Ectodermal cell (in vitro differentiated cells): ENCODE data around the gene DPYD.

Source experiments
- H3K27ac ChIP-seq: 2 replicates; pipeline ENCODE4 v1.7.0; 2013; ENCODE audit warnings: mild to moderate bottlenecking, low read depth, low read length; ENCODE audit not compliant: insufficient read depth, poor library complexity, severe bottlenecking
- H3K27me3 ChIP-seq: 2 replicates; pipeline ENCODE4 v1.7.0; 2013; ENCODE audit warnings: mild to moderate bottlenecking, low read length; ENCODE audit not compliant: insufficient read depth, control insufficient read depth, poor library complexity, severe bottlenecking
- H3K36me3 ChIP-seq: one replicate; pipeline ENCODE4 v1.7.0; 2013; ENCODE audit warnings: low read length; ENCODE audit not compliant: control insufficient read depth, insufficient read depth
- H3K4me1 ChIP-seq: one replicate; pipeline ENCODE4 v1.7.0; 2013; ENCODE audit warnings: low read length; ENCODE audit not compliant: control insufficient read depth, insufficient read depth
- H3K4me3 ChIP-seq: 2 replicates; pipeline ENCODE4 v1.7.0; 2013; ENCODE audit warnings: low read depth, low read length, control low read depth; ENCODE audit not compliant: insufficient read depth
- H3K9me3 ChIP-seq: 2 replicates; pipeline ENCODE4 v1.7.0; 2013; ENCODE audit warnings: mild to moderate bottlenecking, low read length, moderate library complexity; ENCODE audit not compliant: control insufficient read depth
- WGBS, 2 experiments: methylation state at CpG; one replicate each; pipeline ENCODE4 v1.1.7; 2013; ENCODE audit warnings: missing lambda C conversion rate in 2 of 2; 5-methylcytosine and 5-hydroxymethylcytosine counted together

The DPYD gene

DNA sequence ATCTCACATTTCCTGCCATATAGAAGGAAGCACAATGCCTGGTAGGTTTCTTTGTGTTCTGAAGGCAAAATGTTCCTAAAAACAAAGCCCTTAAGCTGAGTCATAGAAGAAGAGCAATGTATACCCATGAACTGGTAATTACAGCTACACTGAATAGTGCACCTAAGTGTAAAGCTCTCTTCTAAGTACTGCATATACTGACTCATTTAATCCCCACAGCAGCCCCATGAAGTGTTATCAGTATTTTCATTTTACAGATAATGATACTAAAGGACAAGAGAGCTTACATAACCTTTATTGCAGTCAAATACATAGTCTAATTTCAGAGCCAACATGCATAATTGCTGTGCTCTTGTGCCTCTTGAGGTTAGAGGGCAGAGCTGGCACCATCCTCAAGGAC lies 239.9 kb downstream of the DPYD start:
- no peaks in the 10 kb centered on the region for H3K36me3 ChIP-seq
- no peak overlapping the region for H3K4me3 ChIP-seq
- H3K27me3 ChIP-seq: no peaks in the 10 kb centered on the region
- H3K27ac ChIP-seq: no peak overlapping the region
- no peaks in the 10 kb centered on the region for H3K4me1 ChIP-seq
- H3K9me3 ChIP-seq: no peaks in the 10 kb centered on the region

DNA sequence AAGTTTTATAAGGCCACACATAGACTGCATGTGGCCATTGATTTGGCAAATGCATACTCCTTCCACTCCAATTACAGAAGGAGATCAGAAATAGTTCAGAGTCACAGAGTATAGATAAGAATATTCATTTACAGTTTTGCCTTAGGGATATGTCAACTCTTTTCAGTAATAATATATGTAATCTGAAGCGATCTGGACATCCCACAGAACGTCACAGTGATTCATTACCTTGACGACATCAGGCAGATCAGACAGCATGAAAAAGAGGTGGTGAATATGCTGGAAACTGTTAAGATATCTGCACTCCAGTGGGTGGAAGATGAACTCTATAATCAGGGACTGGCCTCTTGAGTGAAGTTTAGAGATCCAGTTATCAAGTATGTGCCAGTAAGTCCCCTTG lies 240.4 kb downstream of the DPYD start:
- Histone ChIP-seq H3K4me1 (no peaks in the 10 kb centered on the region), H3K9me3 (no peaks in the 10 kb centered on the region), H3K27ac (no peak overlapping the region), H3K27me3 (no peaks in the 10 kb centered on the region), H3K36me3 (no peaks in the 10 kb centered on the region), H3K4me3 (no peak overlapping the region)
- 95 to 98% methylated on average over 3 of the region's 3 CpGs for WGBS, 2 experiments

DNA sequence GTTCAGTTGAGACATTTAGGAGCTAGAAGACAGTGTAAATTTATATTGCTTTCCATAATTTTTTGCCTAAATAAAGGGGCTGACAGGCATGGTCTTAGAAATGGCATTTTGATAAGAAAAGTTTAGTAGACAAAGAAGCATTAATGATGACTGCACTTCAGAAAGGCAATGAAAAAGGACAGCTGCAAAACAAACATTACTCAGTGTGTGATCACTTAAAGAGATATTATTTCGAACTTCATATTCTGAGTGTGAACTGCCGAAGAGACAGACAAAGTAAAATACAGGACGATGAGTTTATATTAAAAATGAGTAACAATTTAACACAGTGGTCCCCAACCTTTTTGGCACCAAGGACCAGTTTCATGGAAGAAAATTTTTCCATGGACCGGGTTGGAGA lies 243.1 kb downstream of the DPYD start:
- Histone ChIP-seq H3K36me3 (no peaks in the 10 kb centered on the region), H3K4me1 (no peaks in the 10 kb centered on the region), H3K4me3 (no peak overlapping the region), H3K27me3 (no peaks in the 10 kb centered on the region), H3K27ac (no peak overlapping the region), H3K9me3 (no peaks in the 10 kb centered on the region)
- 96 to 100% methylated on average over 4 of the region's 4 CpGs for WGBS, 2 experiments

DNA sequence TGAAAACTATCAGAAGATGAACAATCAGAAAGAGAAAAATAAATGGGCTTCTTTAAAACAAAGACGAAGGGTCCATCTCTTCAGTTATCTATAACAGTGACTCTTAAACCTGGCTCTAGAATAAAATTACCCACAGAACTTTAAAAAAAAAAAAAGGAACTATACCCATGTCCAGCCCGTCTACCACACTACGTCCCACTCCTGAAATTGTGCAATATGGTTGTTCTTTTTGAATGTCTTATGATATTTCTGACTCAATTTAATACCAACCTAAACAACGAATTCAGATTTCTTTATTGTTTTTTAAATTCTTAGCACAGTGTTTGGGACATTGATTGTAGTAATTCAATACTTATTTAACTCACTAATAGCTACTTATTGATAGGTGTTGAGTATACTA lies 246.3 kb downstream of the DPYD start:
- 73 to 100% methylated on average over 1 of the region's 4 CpGs for WGBS, 2 experiments
- H3K27ac ChIP-seq: no peak overlapping the region
- no peak overlapping the region for H3K4me3 ChIP-seq
- H3K27me3 ChIP-seq: no peaks in the 10 kb centered on the region
- H3K4me1 ChIP-seq: no peaks in the 10 kb centered on the region
- no peaks in the 10 kb centered on the region for H3K36me3 ChIP-seq
- no peaks in the 10 kb centered on the region for H3K9me3 ChIP-seq

DNA sequence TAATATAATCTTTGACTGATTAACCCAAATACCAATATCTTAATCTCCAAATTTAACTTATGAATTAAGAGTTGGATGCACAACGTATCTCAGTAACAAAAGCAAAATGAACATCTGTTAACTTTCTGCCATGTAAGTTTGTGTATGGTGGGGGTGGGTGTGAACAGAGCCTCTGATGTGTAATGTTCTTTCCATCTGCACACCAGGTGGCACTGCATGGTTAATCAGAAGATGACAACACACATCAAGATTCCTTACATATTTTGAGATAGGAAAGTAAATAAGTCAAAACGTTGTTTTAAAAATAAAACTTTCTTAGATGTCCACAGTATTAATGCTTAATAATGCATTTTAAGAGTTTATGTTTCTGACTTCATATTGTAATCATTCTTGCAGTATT lies 251.9 kb downstream of the DPYD start:
- no peaks in the 10 kb centered on the region for H3K36me3 ChIP-seq
- H3K9me3 ChIP-seq: no peaks in the 10 kb centered on the region
- no peaks in the 10 kb centered on the region for H3K27me3 ChIP-seq
- H3K27ac ChIP-seq: no peak overlapping the region
- WGBS, 2 experiments: 60% methylated on average over 2 of the region's 2 CpGs; no CpG with 5 or more reads in 1 of the 2 experiments
- no peaks in the 10 kb centered on the region for H3K4me1 ChIP-seq
- no peak overlapping the region for H3K4me3 ChIP-seq

DNA sequence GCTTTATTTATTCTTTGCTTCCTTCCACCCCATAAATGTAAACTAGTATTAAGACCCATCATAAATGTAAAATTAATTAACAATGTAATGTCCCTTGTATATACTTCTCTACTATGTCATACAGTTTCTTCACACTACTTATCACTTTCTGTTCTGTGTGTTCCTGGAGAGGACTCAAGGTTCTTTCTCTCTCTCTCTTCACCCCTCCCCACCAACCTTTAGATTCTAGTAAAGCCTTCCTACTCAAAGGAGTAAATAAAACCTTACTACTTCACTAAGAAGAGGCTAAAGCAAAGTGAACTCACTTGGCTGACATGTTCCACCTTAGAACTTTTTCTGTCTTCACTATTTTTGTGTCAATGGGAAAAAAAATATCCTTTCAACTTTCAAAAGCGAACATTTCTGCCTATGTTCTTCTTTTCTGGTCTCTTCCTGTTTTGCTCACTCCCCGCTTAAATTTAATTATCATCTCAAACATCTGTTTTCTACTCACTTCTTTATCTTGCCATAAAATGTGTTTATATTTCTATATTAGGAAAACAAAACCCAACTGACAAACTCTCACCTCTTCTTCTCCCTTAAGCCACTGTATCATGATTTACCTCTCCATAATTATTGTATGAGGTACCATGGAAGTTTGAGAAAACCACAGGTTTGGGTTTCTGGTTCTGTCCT lies 260.3 kb downstream of the DPYD start:
- no peak overlapping the region for H3K27ac ChIP-seq
- no peaks in the 10 kb centered on the region for H3K36me3 ChIP-seq
- H3K4me3 ChIP-seq: no peak overlapping the region
- WGBS, 2 experiments: 83 to 100% methylated on average over 1 to 2 of the region's 2 CpGs
- H3K4me1 ChIP-seq: no peaks in the 10 kb centered on the region
- H3K9me3 ChIP-seq: no peaks in the 10 kb centered on the region
- no peaks in the 10 kb centered on the region for H3K27me3 ChIP-seq

DNA sequence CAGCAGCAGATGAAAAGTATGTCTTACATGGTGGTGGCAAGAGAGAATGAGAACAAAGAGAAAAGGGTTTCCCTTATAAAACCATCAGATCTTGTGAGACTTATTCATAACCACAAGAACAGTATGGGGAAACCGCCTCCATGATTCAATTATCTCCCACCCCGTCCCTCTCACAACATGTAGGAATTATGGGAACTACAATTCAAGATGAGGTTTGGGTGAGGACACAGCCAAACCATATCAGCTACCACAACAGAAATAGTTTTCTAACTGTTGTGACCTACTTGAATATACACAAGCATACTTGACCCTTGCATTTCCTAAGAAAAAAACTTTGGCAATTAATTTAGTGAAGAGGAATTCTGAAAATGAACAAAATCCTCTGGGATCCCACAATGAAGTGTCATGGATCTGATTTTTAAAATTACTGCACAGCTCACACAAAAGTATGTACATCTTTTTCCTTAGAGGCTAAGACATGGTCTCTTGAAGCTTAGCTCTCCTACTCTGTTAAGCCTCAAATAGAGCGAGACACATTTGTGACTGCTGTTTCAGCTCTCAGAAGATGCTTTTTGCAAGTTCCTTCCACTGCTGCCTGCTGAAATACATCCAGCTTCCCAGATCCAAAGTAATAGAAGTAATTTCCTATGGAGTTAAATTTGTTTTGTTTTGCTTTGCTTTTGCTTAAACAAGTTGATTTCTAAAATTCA lies 265.8 kb downstream of the DPYD start:
- Histone ChIP-seq H3K9me3 (no peaks in the 10 kb centered on the region), H3K36me3 (no peaks in the 10 kb centered on the region), H3K4me3 (no peak overlapping the region)

DNA sequence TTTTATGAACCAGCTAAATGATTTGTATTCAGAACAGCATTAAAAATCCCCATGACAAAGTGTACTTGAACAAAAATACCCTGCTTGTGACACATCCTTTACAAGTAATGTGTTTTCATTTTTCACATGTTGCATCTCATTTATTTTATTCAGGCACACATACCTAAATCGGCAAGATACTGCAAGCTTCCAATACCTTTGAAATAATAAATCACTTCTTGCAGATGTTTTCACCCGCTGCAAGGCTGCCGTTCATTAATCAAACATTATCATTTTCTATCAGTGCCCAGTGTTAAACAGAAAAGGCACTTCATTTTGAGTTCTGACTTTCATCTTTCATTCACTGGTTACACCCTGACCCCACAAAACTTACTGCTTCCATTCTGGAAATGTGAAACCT lies 269.6 kb downstream of the DPYD start:
- H3K36me3 ChIP-seq: no peaks in the 10 kb centered on the region
- H3K9me3 ChIP-seq: no peaks in the 10 kb centered on the region
- 97% methylated on average over 3 of the region's 3 CpGs for WGBS, 2 experiments
- H3K27me3 ChIP-seq: no peaks in the 10 kb centered on the region
- no peak overlapping the region for H3K4me3 ChIP-seq
- H3K27ac ChIP-seq: no peak overlapping the region
- H3K4me1 ChIP-seq: no peaks in the 10 kb centered on the region

More for the DNA sequence above, 265.8 kb downstream of the DPYD start:
- 86 to 90% methylated on average over 3 of the region's 3 CpGs for WGBS, 2 experiments
- no peaks in the 10 kb centered on the region for H3K4me1 ChIP-seq
- H3K27me3 ChIP-seq: no peaks in the 10 kb centered on the region
- no peak overlapping the region for H3K27ac ChIP-seq

DNA sequence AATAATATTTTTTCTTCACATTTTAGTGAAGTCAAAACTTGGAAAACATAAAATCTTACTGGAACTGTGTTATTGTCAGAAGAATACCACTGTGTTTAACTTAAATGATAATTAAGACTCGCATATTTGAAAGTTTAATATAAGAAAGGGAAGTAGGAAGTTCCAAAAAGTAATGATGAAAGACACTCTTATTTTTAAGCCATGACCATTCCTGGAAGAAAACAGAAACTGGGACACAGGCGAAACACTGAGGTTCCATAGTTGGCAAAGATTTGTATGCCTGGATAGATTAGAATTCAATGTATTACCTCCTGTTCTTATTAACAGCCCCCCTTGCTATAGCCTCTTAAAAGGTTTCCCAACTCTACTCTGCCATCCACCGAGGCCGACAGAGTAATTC lies 271.2 kb downstream of the DPYD start:
- 83 to 88% methylated on average over 4 of the region's 4 CpGs for WGBS, 2 experiments
- no peak overlapping the region for H3K4me3 ChIP-seq
- H3K4me1 ChIP-seq: no peaks in the 10 kb centered on the region

DNA sequence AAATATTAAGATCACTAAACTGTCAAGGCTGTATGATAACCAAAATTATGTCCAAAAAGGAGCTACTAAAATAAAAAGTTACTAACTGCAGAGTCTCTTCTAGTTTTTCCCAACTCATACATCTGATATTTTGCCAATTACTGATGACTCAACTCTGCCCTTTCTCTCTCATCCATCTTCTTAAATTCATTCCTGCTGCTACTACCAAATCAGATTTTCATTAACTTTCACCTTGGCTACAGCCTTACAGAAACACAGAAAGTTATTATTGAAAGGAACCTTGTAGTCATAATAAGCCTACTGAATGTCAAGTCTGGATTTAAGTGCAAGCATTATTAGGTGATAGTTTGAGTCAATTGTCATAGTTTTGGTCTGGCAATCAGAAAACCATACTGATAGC lies 273.1 kb downstream of the DPYD start:
- Histone ChIP-seq H3K9me3 (no peaks in the 10 kb centered on the region), H3K4me1 (no peaks in the 10 kb centered on the region), H3K36me3 (no peaks in the 10 kb centered on the region), H3K27me3 (no peaks in the 10 kb centered on the region), H3K27ac (no peak overlapping the region), H3K4me3 (no peak overlapping the region)

More for the DNA sequence above, 271.2 kb downstream of the DPYD start:
- H3K9me3 ChIP-seq: no peaks in the 10 kb centered on the region
- H3K36me3 ChIP-seq: no peaks in the 10 kb centered on the region
- H3K27me3 ChIP-seq: no peaks in the 10 kb centered on the region
- H3K27ac ChIP-seq: no peak overlapping the region
